Hematopoietic multipotent progenitor cell treated with erythropoietin and hydrocortisone succinate and interleukin-3 and kit ligand, for 8 days (in vitro differentiated cells): ENCODE measurements around the gene GPX2.

Experiments used
- DNase-seq: peaks from one replicate; pipeline ENCODE4 v3.0.0-alpha.2; 2015

The GPX2 gene

DNA sequence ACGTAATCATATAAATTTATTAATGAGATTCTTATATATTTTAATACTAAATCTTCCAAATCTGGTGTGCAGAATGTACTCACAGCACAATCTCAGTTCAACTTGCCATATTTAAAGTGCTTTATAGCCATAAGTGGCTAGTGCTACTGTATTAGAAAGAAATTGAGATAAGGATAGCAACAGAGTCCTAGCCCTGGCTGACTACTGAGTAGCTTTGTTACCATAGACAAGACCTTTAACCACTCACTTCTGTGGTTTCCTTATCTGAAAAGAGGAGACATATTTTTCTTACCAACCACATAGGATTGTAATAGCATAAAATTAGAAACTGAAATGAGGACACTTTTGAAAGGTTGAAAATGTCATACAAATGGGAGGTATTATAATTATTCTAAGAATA lies 30.3 kb downstream of the GPX2 start:
- peak; percentile 80 for DNase-seq

DNA sequence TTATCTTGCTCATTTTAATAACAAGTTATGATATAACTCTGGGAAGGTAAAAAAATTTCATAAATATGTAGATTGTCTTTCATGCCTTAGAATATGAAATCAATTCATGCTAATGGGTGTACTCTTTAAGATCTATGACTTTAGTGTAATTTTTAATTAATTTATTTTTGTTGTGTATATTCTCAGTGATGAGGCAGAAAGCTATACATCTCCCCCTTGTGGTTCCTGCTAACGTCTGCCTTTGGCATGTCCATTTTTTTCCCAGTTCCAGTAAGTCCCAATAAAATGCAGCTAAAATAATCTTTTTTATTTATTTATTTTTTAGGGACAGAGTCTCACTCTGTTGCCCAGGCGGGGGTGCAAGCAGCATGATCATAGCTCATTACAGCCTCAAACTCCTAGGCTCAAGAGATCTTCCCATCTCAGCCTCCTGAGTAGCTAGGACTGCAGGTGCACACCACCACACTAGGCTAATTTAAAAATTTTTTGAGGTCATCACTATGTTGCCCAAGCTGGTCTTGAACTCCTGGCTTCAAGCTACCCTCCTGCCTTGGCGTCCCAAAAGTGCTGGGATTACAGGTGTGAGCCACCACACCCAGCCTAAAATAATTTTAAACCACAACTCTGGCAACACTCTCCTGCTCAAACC lies 31.6 kb downstream of the GPX2 start:
- peak; percentile 36 for DNase-seq

DNA sequence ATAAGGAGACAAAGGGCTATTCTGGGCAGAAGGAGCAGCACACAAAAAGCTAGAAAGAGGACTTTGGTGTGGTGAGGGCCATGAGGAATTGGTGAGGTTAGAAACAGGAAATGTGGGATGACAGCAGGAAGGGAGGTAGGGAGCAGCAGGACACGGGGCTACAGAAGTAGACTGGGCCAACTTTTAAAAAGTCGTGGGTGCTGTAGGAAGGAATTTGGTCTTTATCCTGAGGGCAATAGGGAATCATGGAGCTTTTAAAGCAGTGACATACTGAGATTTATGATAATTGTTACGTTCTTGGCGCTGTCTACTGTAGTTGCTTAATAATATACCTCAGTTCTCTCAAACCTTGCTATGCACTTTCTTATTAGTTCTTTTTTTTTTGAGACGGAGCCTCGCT lies 36.5 kb downstream of the GPX2 start:
- no peak for DNase-seq

DNA sequence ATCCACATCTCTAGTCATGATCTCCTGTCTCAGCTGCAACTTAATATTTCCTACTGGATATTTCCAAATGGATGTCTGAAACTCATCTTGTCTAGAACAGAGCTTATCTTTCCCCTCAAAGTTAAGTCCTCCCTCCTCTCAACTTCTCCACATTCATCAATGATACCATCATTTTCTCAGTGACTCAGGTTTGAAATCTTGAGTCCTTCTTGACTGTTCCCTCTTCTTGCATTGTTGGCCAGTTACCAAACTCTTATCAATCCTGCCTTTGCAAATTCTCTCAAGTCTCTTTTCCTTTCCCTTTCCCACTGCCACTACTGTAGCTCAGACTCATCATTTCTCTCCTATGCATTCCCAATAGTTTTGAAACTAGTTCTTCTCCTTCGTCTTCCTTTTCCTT lies 42.6 kb downstream of the GPX2 start:
- DNase-seq = no peak

DNA sequence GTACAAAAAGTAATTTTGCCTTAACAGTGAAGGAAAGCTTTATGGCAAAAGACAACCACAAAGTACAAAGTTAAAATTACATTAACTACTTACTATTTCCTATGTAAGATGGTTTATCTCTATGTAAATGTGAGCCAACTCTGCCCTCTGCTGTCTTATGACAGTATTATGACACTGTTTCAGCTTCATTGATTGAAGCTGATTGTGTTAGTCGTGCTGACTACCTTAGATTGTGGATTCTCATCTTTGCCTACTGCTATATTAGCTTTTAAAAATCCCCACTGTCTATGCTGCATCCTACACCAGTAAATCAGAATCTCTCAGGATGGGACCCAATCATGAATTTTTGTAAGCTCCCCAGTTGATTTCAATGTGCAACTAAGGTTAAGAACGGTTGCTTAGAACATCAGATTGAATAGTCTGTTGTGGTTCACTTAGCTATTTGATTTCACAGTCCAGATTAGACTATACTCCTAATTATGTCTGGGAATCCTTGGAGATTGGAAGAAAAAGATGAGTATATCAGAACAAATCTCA lies 50.6 kb downstream of the GPX2 start:
- peak; percentile 91 for DNase-seq

DNA sequence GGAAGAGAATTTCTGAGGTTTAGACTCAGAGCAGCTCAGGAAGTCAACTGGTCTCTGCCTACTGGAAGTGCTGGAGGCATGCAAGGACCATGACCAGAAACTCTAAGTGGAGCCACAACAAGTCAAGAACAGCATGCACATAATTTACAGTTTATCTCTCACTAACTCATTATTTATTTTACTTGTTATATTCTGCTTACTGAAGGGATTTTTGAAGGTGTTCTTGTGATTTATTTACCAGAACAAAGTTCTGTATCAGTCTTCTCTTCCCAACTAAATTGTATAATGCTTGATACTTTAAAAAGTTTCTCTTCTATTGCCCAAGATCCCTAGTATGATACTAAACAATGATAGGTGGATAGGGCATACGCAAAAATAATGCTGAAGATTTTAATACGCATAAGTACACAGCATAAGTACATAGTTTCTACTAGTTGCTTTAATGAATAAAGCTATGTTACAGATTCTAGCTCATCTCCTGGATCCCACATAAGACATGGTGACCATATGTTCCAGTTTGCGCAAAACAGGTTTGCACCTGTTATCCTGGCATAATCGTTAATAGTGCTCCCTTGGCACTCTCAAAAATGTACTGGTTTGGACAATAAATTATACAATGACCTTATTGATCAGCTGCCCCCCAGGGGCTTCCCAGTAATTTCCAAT lies 51.2 kb downstream of the GPX2 start:
- DNase-seq = no peak

DNA sequence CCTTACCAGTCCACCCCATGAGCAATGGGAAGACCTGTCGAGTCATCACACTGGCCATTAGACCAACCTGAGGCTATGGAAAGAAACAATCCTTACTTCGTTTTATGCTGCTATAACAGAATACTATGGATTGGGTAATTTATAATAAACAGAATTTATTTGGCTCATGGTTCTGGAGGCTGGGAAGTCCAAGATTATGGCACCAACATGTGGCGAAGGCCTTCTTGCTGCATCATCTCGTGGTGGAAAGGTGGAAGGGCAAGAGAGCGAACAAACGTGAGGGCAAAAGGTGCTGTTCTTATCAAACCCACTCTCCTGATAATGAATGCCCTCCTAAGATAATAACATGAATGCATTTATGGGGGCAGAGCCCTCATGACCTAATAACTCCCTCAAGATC lies 53.2 kb downstream of the GPX2 start:
- DNase-seq = no peak
